Measurements from ENCODE around the gene INPP5B. TPM values are rescaled to one million over a fixed set of nuclear protein-coding genes. Genes with fewer than 3 reads are reported as not detected.

INPP5B gene
- total RNA-seq, 3 donors from 2014 or later: 21.3 to 34.1 (median 25.6) TPM

GRCh38 chr1:37952738-37953137 lies 5.9 kb upstream of the INPP5B start:
- intact Hi-C loops (cut with DNase I; ENCODE audit: low total_unique reads): no loop called here
- Histone ChIP-seq H3K27me3 (no peaks in the 10 kb centered on the region), H3K27ac (no peak overlapping the region), H3K4me3 (no peak overlapping the region), H3K9me3 (no peaks in the 10 kb centered on the region), H3K36me3 (no peaks in the 10 kb centered on the region), H3K4me1 (no peaks in the 10 kb centered on the region)
- DNase-seq (ENCODE audit: low spot score in 2 of 2): peak in 1 of 2 donors; percentile 30
- TF ChIP-seq POLR2A (IDR thresholded peaks at IDR 0.05): no peak
- no peak for TF ChIP-seq CTCF (IDR thresholded peaks at IDR 0.05)

GRCh38 chr1:37951783-37952624 lies 5.2 kb upstream of the INPP5B start:
- TF ChIP-seq POLR2A (IDR thresholded peaks at IDR 0.05) (no peak), CTCF (IDR thresholded peaks at IDR 0.05) (no peak), POLR2AphosphoS5 (IDR thresholded peaks at IDR 0.05) (no peak)
- DNase-seq (ENCODE audit: low spot score in 2 of 2): peak in 1 of 2 donors; percentile 37
- H3K9me3 ChIP-seq: no peaks in the 10 kb centered on the region
- H3K4me3 ChIP-seq: no peak overlapping the region
- intact Hi-C loops (cut with DNase I; ENCODE audit: low total_unique reads): loop anchor here (1.0 kb wide), 1 partner anchor 21 kb away; no protein-coding TSS in a partner anchor
- no peak overlapping the region for H3K27ac ChIP-seq
- H3K36me3 ChIP-seq: no peaks in the 10 kb centered on the region
- no peaks in the 10 kb centered on the region for H3K27me3 ChIP-seq
- H3K4me1 ChIP-seq: no peaks in the 10 kb centered on the region

- Histone ChIP-seq H3K4me1 (no peaks in the 10 kb centered on the region), H3K27me3 (no peaks in the 10 kb centered on the region), H3K27ac (no peak overlapping the region), H3K4me3 (no peak overlapping the region), H3K9me3 (no peaks in the 10 kb centered on the region), H3K36me3 (no peaks in the 10 kb centered on the region)
- DNase-seq (ENCODE audit: low spot score in 2 of 2): no peak
- intact Hi-C loops (cut with DNase I; ENCODE audit: low total_unique reads): loop anchor here (1.0 kb wide), 1 partner anchor 20 kb away; no protein-coding TSS in a partner anchor
- TF ChIP-seq CTCF (IDR thresholded peaks at IDR 0.05): no peak
- TF ChIP-seq POLR2AphosphoS5 (IDR thresholded peaks at IDR 0.05): no peak
- TF ChIP-seq POLR2A (IDR thresholded peaks at IDR 0.05): no peak
Measured at GRCh38 chr1:37951041-37951782, 4.4 kb upstream of the INPP5B start.

- DNase-seq (ENCODE audit: low spot score in 2 of 2): no peak
- Histone ChIP-seq H3K4me3 (no peak overlapping the region), H3K27ac (no peak overlapping the region), H3K27me3 (no peaks in the 10 kb centered on the region), H3K9me3 (no peaks in the 10 kb centered on the region), H3K36me3 (no peaks in the 10 kb centered on the region), H3K4me1 (no peaks in the 10 kb centered on the region)
- TF ChIP-seq POLR2AphosphoS5 (IDR thresholded peaks at IDR 0.05) (no peak), POLR2A (IDR thresholded peaks at IDR 0.05) (no peak), CTCF (IDR thresholded peaks at IDR 0.05) (no peak)
- intact Hi-C loops (cut with DNase I; ENCODE audit: low total_unique reads): no loop called here
Measured at GRCh38 chr1:37949524-37950152, 2.8 kb upstream of the INPP5B start.
